ENCODE results near the gene SMIM24.

GRCh38 chr19:3513229-3514140 is 33.2 kb upstream of the SMIM24 start:
- no peak for TF ChIP-seq SUZ12 (IDR thresholded peaks at IDR 0.05; ENCODE audit: unreplicated experiment)
- no peak for TF ChIP-seq POLR2A (IDR thresholded peaks at IDR 0.05; ENCODE audit: low read depth, low read length)
- no peak for TF ChIP-seq CTCF (IDR thresholded peaks at IDR 0.05 in 2 of 3, conservative IDR thresholded peaks at IDR 0.05 in 1 of 3; ENCODE audit: control insufficient read depth in 2 of 3, extremely low read depth in 1 of 3, insufficient read depth in 1 of 3, low read depth in 3 of 3, low read length in 3 of 3)
- TF ChIP-seq NRF1 (conservative IDR thresholded peaks at IDR 0.05; ENCODE audit: low read depth, low read length) = no peak
- no peak for TF ChIP-seq ZNF207 (IDR thresholded peaks at IDR 0.05; ENCODE audit: borderline replicate concordance)
- no peak for TF ChIP-seq CBX5 (IDR thresholded peaks at IDR 0.05; ENCODE audit: low read depth)
- TF ChIP-seq ATF2 (IDR thresholded peaks at IDR 0.05; ENCODE audit: low read length) = no peak
- TF ChIP-seq POLR2AphosphoS5 (IDR thresholded peaks at IDR 0.05; ENCODE audit: low read length) = no peak; the same call in 1 of the 2 replicates
- TF ChIP-seq NFIC (IDR thresholded peaks at IDR 0.05; ENCODE audit: low read depth, low read length) = no peak
- no peak for TF ChIP-seq ZBTB4 (CRISPR knock-in tag; IDR thresholded peaks at IDR 0.05)
- no peak for TF ChIP-seq EP300 (IDR thresholded peaks at IDR 0.05; ENCODE audit: borderline replicate concordance in 1 of 2, control insufficient read depth in 1 of 2, low read depth in 2 of 2, low read length in 2 of 2)
- TF ChIP-seq JUNB (IDR thresholded peaks at IDR 0.05) = no peak
- TF ChIP-seq USF1 (IDR thresholded peaks at IDR 0.05; ENCODE audit: borderline replicate concordance, extremely low read length, insufficient read depth, low read depth, low read length) = no peak
